ENCODE data around the gene PHPT1. TPM values are rescaled to one million over a fixed set of nuclear protein-coding genes. Genes with fewer than 3 reads are reported as not detected.

PHPT1 gene
- total RNA-seq, 2 donors from 2014 or later = 37.5 to 92.1 TPM

GRCh38 chr9:136899196-136899595, 50.0 kb downstream of the PHPT1 start:
- DNase-seq (ENCODE audit: low spot score) (no peak), ATAC-seq (ENCODE audit: insufficient number of reproducible peaks, low FRiP score, low read depth) (no peak)
- no peak overlapping the region for H3K4me3 ChIP-seq
- peaks cover 3% of the 10 kb centered on the region for H3K36me3 ChIP-seq
- no peaks in the 10 kb centered on the region for H3K27me3 ChIP-seq (replicated peaks; ENCODE audit: insufficient read depth)
- no peaks in the 10 kb centered on the region for H3K9me3 ChIP-seq
- H3K4me1 ChIP-seq (ENCODE audit: control insufficient read depth in 1 of 2, low read depth in 2 of 2) = peaks cover 18 to 40% of the 10 kb centered on the region in 2 donors
- H3K27ac ChIP-seq = no peak overlapping the region
- no peak for TF ChIP-seq CTCF (IDR thresholded peaks at IDR 0.05)

- Histone ChIP-seq H3K9me3 (no peaks in the 10 kb centered on the region), H3K4me3 (no peak overlapping the region), H3K27me3 (replicated peaks; ENCODE audit: insufficient read depth) (no peaks in the 10 kb centered on the region), H3K27ac (peak overlapping the region in 1 of 2 donors; percentile 77), H3K36me3 (no peaks in the 10 kb centered on the region), H3K4me1 (ENCODE audit: control insufficient read depth in 1 of 2, low read depth in 2 of 2) (peaks cover 18 to 40% of the 10 kb centered on the region in 2 donors)
- no peak for ATAC-seq (ENCODE audit: insufficient number of reproducible peaks, low FRiP score, low read depth)
- no peak for TF ChIP-seq CTCF (IDR thresholded peaks at IDR 0.05)
- no peak for DNase-seq (ENCODE audit: low spot score)
Observed at GRCh38 chr9:136900556-136900955, 51.3 kb downstream of the PHPT1 start.

Other genes starting within 250 kb of the PHPT1 start
- 10 to 100 TPM; 42.0 to 56.5 TPM for gene EGFL7, start 186.5 kb upstream of the PHPT1 start, total RNA-seq
- 10 to 100 TPM; 50.2 to 66.8 TPM for gene AGPAT2, start 162.0 kb upstream of the PHPT1 start, total RNA-seq
- 1 to 10 TPM; 4.8 to 6.9 TPM for gene DIPK1B, start 136.8 kb upstream of the PHPT1 start, total RNA-seq
- gene LCN10, start 106.5 kb upstream of the PHPT1 start, total RNA-seq = 1 to 10 TPM; 3.1 to 9.4 TPM
- 10 to 100 TPM in 1 of 2 donors, 1 to 10 TPM in 1; 4.5 to 25.3 TPM for gene LCN6, start 100.9 kb upstream of the PHPT1 start, total RNA-seq
- gene LCN8, start 91.2 kb upstream of the PHPT1 start, total RNA-seq = not detected
- not detected for gene LCN15, start 84.9 kb upstream of the PHPT1 start, total RNA-seq
- 10 to 100 TPM; 12.8 to 37.8 TPM for gene TMEM141, start 58.1 kb upstream of the PHPT1 start, total RNA-seq
- under 1 TPM; 0.68 to 0.71 TPM for gene CCDC183, start 53.1 kb upstream of the PHPT1 start, total RNA-seq
- gene RABL6, start 41.5 kb upstream of the PHPT1 start, total RNA-seq = 10 to 100 TPM; 61.7 to 86.2 TPM
- 1 to 10 TPM; 7.3 to 9.2 TPM for gene AJM1, start 6.9 kb upstream of the PHPT1 start, total RNA-seq
- gene MAMDC4, start 2.9 kb downstream of the PHPT1 start, total RNA-seq = 1 to 10 TPM; 1.8 to 2.8 TPM
- gene EDF1, start 16.9 kb downstream of the PHPT1 start, total RNA-seq = 100 to 1,000 TPM; 200 to 240 TPM
- gene TRAF2, start 37.1 kb downstream of the PHPT1 start, total RNA-seq = 10 to 100 TPM; 11.6 to 12.9 TPM
- 100 to 1,000 TPM; 176 to 383 TPM for gene FBXW5, start 95.3 kb downstream of the PHPT1 start, total RNA-seq
- gene C8G, start 95.8 kb downstream of the PHPT1 start, total RNA-seq = not detected
- gene LCN12, start 102.9 kb downstream of the PHPT1 start, total RNA-seq = under 1 TPM in 1 of 2 donors, not detected in 1; 0.27 TPM
- gene PTGDS, start 128.1 kb downstream of the PHPT1 start, total RNA-seq = 10 to 100 TPM; 66.1 to 89.5 TPM
- gene LCNL1, start 133.6 kb downstream of the PHPT1 start, total RNA-seq = not detected
- 10 to 100 TPM; 49.9 to 57.3 TPM for gene PAXX, start 143.0 kb downstream of the PHPT1 start, total RNA-seq
- 1 to 10 TPM; 1.4 to 8.7 TPM for gene CLIC3, start 147.2 kb downstream of the PHPT1 start, total RNA-seq
- gene ABCA2, start 178.8 kb downstream of the PHPT1 start, total RNA-seq = 10 to 100 TPM; 37.2 to 60.5 TPM
- gene FUT7, start 182.7 kb downstream of the PHPT1 start, total RNA-seq = not detected
- 10 to 100 TPM; 71.5 to 95.8 TPM for gene NPDC1, start 196.8 kb downstream of the PHPT1 start, total RNA-seq
- under 1 TPM; 0.92 to 0.95 TPM for gene ENTPD2, start 204.7 kb downstream of the PHPT1 start, total RNA-seq
- under 1 TPM; 0.41 to 0.92 TPM for gene SAPCD2, start 221.1 kb downstream of the PHPT1 start, total RNA-seq
- 10 to 100 TPM in 1 of 2 donors, 1 to 10 TPM in 1; 9.6 to 11.4 TPM for gene UAP1L1, start 228.1 kb downstream of the PHPT1 start, total RNA-seq
- 10 to 100 TPM; 32.9 to 52.9 TPM for gene MAN1B1, start 237.6 kb downstream of the PHPT1 start, total RNA-seq

Data from thoracic aorta (tissue), 2 donors.